HG03460 (cell line): Measurements from ENCODE around the gene LTO1.

Source experiments
- ATAC-seq: cut with Tn5 transposase; IDR thresholded peaks from one replicate; pipeline ENCODE4 v1.9.1; 2021; ENCODE audit not compliant: unreplicated experiment

The LTO1 gene

GRCh38 chr11:69682221-69682620 lies 7.1 kb upstream of the LTO1 start:
- ATAC-seq: no peak

- no peak for ATAC-seq
These were observed 5.5 kb upstream of the LTO1 start for GRCh38 chr11:69680688-69681087.

DNA sequence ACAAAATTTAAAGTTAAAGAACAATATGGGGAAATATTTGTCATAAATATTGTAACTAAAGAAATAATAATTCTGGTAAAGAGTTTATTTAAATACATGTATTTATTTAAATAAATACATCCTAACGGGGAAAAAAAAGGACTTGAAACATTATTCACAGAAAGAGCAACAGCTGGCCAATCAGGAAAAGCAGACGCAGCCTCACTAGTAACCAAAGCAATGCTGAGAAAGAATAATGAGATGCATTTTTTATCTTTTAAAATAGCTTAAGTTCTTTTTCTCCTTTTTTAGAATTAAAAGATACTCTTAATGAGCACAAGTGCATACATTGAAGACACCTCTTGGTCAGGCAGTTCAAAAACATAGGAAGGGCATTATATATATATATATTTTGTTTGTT lies 2.6 kb upstream of the LTO1 start:
- ATAC-seq: no peak

GRCh38 chr11:69674267-69674885 lies 777 bp downstream of the LTO1 start:
- ATAC-seq: no peak

DNA sequence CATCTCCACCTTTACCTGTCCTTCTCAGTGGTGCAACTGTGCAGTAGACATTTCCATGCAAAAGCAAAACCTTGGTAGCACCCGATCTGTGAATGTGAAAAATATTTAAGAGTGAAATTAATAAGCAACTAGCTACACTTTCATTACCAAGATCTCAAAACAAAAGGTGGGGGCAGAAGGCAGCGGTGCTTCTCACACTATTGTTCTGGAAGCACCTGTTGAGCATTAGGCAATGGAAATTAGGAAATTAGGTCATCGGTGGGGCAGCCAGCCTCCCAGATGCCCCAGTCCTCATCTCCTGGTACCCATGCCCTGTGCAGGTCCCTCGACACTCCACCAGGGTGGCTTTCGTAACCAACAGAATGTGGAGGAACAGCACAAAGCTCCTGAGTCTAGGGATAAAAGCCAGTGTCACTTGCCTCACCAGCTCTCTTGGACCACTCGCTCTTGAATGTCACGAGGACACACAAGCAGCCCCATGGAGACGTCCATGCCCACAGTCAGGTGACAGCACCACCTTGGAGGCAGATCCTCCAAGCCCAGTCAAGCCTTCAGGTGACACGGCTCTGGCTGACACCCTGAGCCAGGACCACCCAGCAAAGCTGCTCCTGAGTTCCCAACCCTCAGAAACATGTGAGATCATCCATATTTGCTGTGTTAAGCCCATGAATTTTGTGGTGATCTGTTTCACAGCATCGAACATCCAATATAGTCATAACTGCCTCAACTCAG lies 3.3 kb downstream of the LTO1 start:
- ATAC-seq: no peak

DNA sequence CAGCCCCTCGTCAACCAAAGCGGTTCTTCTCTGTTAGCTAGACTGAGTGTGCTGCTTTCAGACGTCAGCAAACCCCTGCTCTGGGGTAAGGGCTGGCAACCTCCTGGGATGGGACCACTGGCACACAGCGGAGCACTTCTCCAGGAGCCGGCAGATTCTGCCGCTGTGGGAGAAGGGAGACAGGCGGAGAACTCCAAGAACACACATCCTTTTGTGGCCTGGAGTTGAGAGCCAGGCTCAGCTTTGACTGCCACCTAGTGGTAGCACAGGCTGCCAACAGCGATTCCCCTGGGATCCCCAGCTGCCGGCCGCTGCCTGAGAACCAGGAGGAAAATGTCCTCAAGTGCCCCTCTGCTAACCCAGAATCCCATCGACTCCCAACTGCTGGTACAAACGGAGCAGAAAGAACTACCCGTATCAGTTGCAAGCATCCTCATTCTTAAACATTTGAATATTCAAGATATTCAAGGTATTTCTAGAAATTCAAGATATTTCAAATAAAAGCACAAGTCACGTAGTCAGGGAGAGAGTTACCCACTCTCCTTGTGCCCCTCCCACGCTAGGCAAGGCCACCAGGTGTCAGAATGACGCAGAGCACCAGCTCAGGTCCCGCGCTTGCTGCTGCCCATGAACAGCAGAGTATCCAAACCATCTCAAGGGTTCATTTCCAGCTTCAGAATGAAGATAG lies 4.9 kb downstream of the LTO1 start:
- no peak for ATAC-seq

- no peak for ATAC-seq
These were observed 5.7 kb downstream of the LTO1 start for GRCh38 chr11:69669486-69669885.

DNA sequence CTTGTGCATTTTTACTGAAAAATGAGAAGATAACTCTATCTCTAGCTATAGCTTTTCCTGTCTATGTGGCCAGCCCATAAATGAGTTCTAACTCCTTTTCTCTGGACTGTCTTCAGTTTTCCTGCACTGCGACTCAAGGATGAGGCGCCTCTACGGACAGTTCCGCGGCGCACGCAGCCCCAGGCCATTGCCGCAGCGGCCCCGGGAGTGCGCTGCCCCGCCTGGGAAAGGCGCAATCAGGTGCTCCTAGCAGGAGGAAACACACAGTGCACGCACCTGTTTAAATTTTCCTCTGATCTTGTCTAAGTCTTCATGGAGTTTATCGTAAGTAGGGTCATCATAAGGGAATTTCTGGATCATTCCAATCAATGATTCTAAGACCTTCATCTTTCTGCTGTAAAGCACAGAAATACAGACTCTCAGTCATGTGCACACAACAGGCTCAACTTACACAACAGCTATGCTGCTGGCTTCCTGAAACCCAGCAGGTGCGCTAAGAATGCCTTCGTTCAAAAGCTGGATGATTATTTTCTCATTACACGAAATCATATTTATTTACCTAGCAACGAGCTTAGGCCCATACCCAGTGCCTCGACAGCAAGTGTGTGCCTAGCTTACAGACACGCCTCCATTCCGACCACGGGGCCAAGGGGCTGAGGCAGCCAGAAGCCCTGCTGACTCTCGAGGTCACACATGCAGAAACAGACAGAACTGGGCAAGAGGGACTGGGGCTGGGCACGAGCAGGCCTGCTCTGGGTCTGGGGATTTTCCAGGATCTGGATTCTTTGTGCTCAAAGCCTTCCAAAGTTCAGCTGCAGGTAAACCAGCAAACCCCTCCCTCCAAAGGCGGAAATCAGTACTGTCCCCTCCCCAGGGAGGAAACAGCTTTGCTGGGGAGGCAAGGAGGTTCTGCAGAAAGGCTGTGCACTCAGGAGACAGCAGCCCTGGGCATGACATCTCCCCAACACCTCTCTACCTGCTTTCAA lies 7.2 kb downstream of the LTO1 start:
- no peak for ATAC-seq

GRCh38 chr11:69666752-69667536 lies 8.2 kb downstream of the LTO1 start:
- no peak for ATAC-seq

- ATAC-seq: no peak
These were observed 8.9 kb downstream of the LTO1 start for GRCh38 chr11:69666261-69666660.

DNA sequence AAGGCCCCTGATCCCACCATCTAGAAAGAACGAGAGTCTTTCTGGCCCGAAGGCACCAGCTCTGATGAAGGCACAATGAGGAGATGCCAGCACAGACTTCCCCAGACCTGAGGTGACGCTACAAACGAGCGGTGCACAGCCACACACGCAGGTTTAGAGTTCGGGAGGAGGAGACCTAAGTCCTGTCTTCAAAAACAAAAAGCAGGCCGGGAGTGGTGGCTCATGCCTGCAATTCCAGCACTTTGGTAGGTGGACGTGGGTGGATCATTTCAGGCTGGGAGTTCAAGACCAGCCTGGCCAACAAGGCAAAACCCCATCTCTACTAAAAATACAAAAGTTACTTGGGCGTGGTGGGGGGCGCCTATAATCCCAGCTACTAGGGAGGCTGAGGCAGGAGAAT lies 9.5 kb downstream of the LTO1 start:
- ATAC-seq: no peak

DNA sequence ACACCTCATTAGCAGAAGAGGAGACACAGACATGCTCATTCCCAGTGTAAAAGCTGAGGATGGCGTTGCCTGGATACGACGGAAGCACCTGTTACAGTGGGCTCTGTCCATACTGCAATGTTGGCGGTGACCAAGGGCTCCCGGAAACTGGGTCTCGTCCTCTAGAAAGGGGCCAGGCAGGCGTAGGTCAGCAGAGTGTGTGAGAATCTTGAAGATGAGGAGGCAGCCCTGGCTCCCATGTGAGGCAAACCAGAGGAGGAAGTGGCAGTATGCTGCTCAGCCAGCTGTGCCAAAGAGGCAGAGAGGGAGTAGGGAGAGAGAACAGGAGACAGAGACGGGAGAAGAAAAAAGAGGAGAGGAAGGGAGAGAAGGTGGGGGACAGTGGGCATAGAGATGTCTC lies 10.3 kb downstream of the LTO1 start:
- no peak for ATAC-seq

DNA sequence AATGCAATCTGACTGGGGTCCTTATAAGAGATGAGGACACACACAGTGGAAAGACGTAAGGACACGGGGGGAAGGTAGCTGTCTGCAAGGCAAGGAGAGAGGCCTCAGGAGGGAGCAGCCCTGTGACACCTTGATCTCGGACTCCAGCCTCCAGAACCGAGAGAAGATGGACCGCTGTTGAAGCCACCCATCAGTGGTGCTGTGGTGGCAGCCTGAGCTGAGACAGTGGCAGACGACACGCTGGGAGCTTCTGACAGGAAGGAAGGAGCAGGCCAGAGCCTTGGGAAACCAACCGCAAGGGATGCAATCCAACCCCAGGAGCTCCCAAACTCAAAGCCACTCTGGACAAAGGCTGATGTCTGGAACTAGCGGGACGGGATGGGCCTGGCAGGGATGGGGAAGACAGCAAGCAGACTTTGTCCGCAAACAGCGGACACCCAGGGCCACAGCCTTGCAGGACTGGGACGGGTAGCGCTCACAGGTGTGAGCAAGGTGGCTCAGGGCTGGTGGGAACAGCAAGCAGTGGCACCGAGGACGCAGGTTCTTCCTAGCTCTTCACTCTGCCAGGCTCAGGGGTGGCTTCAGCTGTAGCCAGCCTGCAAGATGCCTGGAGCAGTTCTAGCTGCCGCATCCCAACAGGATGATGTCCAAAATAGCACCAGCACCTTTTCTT lies 10.9 kb downstream of the LTO1 start:
- no peak for ATAC-seq

- no peak for ATAC-seq
These were observed 11.8 kb downstream of the LTO1 start for GRCh38 chr11:69663326-69663725.

- no peak for ATAC-seq
These were observed 12.3 kb downstream of the LTO1 start for GRCh38 chr11:69662806-69663205.

GRCh38 chr11:69662021-69662698 lies 13.0 kb downstream of the LTO1 start:
- no peak for ATAC-seq

DNA sequence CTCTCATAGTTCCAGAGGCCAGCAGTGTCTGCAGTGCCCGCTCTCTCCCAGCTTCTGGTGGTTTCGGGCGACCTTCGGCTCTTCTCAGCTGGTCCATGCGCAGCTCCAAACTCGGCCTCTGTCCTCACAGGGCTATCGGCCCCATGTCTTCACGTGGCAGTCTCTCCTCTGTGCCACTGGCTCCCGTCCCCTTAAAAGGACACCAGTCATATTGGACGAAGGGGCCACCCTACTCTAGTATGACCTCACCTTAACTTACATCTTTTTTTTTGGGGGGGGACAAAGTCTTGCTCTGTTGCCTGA lies 13.8 kb downstream of the LTO1 start:
- no peak for ATAC-seq

- no peak for ATAC-seq
These were observed 15.1 kb downstream of the LTO1 start for GRCh38 chr11:69660001-69660500.

DNA sequence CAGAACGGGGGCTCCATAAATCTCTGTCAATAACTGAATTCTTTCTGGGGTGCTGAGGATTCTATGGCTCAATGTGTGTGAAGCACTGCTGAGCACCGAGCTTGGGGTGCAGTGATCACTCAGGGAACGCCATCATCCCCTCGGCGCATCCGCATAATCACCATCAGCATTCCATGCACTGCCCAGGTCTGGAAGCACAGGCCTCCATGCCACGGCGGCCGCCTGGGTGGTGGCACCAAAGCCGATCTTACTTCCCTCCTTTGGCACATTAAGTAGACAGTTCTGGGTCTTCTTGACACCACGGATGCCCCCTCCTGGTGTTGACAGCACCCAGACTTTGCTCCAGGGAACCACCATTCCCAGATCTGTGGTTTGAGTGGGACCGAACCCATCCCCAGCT lies 15.6 kb downstream of the LTO1 start:
- ATAC-seq: no peak
